Endodermal cell (in vitro differentiated cells): ENCODE measurements around the gene DIPK1A. TPM values are rescaled to one million over a fixed set of nuclear protein-coding genes. Genes with fewer than 3 reads are reported as not detected.

Experiments used
- DNase-seq: peaks from one replicate; pipeline ENCODE4 v3.0.0-alpha.2; 2017
- H3K27ac ChIP-seq: 2 replicates; pipeline ENCODE4 v1.5.1; 2013; ENCODE audit warnings: mild to moderate bottlenecking, low read depth, low read length, moderate library complexity
- H3K27me3 ChIP-seq: 2 replicates; pipeline ENCODE4 v1.6.1; 2013; ENCODE audit warnings: mild to moderate bottlenecking, low read length, moderate library complexity; ENCODE audit not compliant: insufficient read depth, control insufficient read depth, poor library complexity, severe bottlenecking
- H3K36me3 ChIP-seq: 2 replicates; pipeline ENCODE4 v1.7.0; 2013; ENCODE audit warnings: mild to moderate bottlenecking, low read length, moderate library complexity; ENCODE audit not compliant: control insufficient read depth, insufficient read depth
- H3K4me1 ChIP-seq: one replicate; pipeline ENCODE4 v1.7.0; 2013; ENCODE audit warnings: low read length; ENCODE audit not compliant: control insufficient read depth, insufficient read depth
- H3K4me3 ChIP-seq: 2 replicates; pipeline ENCODE4 v1.5.1; 2013; ENCODE audit warnings: mild to moderate bottlenecking, low read length, moderate library complexity
- H3K9ac ChIP-seq: 2 replicates; pipeline ENCODE4 v1.6.1; 2013; ENCODE audit warnings: mild to moderate bottlenecking, low read length, moderate library complexity; ENCODE audit not compliant: poor library complexity, severe bottlenecking; ENCODE audit errors: extremely low read depth
- H3K9me3 ChIP-seq: 2 replicates; pipeline ENCODE4 v1.6.1; 2013; ENCODE audit warnings: mild to moderate bottlenecking, low read length, moderate library complexity; ENCODE audit not compliant: control insufficient read depth
- H3K27ac Mint-ChIP-seq: 2 replicates; pipeline ENCODE4 v1.8.0; 2020; ENCODE audit warnings: mixed read lengths
- H3K27me3 Mint-ChIP-seq: 2 replicates; pipeline ENCODE4 v1.8.0; 2021; ENCODE audit warnings: mild to moderate bottlenecking, mixed read lengths; ENCODE audit not compliant: insufficient read depth
- H3K36me3 Mint-ChIP-seq: 2 replicates; pipeline ENCODE4 v1.8.0; 2020; ENCODE audit warnings: low read depth, mixed read lengths
- H3K4me1 Mint-ChIP-seq: 2 replicates; pipeline ENCODE4 v1.8.0; 2020; ENCODE audit warnings: mixed read lengths
- H3K4me3 Mint-ChIP-seq: 2 replicates; pipeline ENCODE4 v1.8.0; 2020; ENCODE audit warnings: mild to moderate bottlenecking, moderate library complexity, mixed read lengths
- H3K9me3 Mint-ChIP-seq: 2 replicates; pipeline ENCODE4 v1.8.0; 2020; ENCODE audit warnings: mild to moderate bottlenecking, mixed read lengths
- WGBS, 2 experiments: methylation state at CpG; one replicate each; pipeline versions ENCODE4 v1.1.5 to v1.1.7; 2013; ENCODE audit warnings: missing lambda C conversion rate in 2 of 2, mixed read lengths in 1 of 2; ENCODE audit not compliant: insufficient coverage in 1 of 2, insufficient read length in 1 of 2; 5-methylcytosine and 5-hydroxymethylcytosine counted together
- total RNA-seq, 2 donors: library from RNA; stranded (reverse); fragmentation: NEBNext Ultra II Directional in 1 of 2; extraction: Animal tissue kit (Norgen Biotek cat#: 25700) in 1 of 2; gene quantifications; 2 replicates in 1 of 2; 3 replicates in 1 of 2; pipeline ENCODE4 v1.2.1, GENCODE V29; 2021
- TF ChIP-seq, protein P1 (sequence below): fragments of 200-600 bp; sonication (generic); conservative IDR thresholded peaks from 2 replicates; pipeline ENCODE4 v1.5.0; 2021; ENCODE audit warnings: antibody characterized with exemption, mild to moderate bottlenecking

DIPK1A gene
- total RNA-seq, 2 donors from 2014 or later: 4.0 to 6.6 TPM

- no peaks in the 10 kb centered on the region for H3K36me3 ChIP-seq
- H3K4me1 ChIP-seq: peaks cover 4% of the 10 kb centered on the region
- no peak overlapping the region for H3K4me3 ChIP-seq
- TF ChIP-seq, protein P1, sequence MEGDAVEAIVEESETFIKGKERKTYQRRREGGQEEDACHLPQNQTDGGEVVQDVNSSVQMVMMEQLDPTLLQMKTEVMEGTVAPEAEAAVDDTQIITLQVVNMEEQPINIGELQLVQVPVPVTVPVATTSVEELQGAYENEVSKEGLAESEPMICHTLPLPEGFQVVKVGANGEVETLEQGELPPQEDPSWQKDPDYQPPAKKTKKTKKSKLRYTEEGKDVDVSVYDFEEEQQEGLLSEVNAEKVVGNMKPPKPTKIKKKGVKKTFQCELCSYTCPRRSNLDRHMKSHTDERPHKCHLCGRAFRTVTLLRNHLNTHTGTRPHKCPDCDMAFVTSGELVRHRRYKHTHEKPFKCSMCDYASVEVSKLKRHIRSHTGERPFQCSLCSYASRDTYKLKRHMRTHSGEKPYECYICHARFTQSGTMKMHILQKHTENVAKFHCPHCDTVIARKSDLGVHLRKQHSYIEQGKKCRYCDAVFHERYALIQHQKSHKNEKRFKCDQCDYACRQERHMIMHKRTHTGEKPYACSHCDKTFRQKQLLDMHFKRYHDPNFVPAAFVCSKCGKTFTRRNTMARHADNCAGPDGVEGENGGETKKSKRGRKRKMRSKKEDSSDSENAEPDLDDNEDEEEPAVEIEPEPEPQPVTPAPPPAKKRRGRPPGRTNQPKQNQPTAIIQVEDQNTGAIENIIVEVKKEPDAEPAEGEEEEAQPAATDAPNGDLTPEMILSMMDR: no peak
- no peaks in the 10 kb centered on the region for H3K27me3 Mint-ChIP-seq
- H3K4me1 Mint-ChIP-seq: peaks cover 19% of the 10 kb centered on the region
- H3K9me3 ChIP-seq: no peaks in the 10 kb centered on the region
- no peak overlapping the region for H3K9ac ChIP-seq
- H3K27ac Mint-ChIP-seq: no peak overlapping the region
- WGBS, 2 experiments: 75 to 90% methylated on average over 2 to 5 of the region's 5 CpGs
- no peak for DNase-seq
- no peaks in the 10 kb centered on the region for H3K36me3 Mint-ChIP-seq
- no peaks in the 10 kb centered on the region for H3K9me3 Mint-ChIP-seq
- no peak overlapping the region for H3K27ac ChIP-seq
- no peak overlapping the region for H3K4me3 Mint-ChIP-seq
- H3K27me3 ChIP-seq: no peaks in the 10 kb centered on the region
These were observed 43.4 kb upstream of the DIPK1A start for GRCh38 chr1:93004566-93005251.

DNA sequence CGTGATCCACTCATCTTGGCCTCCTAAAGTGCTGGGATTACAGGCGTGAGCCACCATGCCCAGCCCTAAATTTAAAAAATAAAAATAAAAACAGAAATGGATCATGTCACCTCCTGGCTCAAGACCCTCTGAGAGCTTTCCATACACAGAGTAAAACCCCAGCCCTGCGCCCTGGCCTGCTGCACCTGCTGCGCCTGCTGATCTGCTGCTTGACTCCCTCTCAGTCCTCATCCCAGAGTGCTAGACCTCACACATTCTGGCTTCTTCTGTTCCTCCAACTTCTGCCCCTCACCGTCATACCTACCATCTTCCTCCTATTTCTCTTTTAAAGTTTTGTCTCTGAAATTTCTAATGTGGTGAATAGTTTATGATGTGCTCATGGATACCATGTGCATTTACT is 42.7 kb upstream of the DIPK1A start:
- H3K36me3 Mint-ChIP-seq: no peaks in the 10 kb centered on the region
- no peak for DNase-seq
- no peak overlapping the region for H3K9ac ChIP-seq
- no peak overlapping the region for H3K4me3 Mint-ChIP-seq
- no peak overlapping the region for H3K4me3 ChIP-seq
- H3K27ac ChIP-seq: no peak overlapping the region
- H3K4me1 ChIP-seq: peaks cover 4% of the 10 kb centered on the region
- no peaks in the 10 kb centered on the region for H3K9me3 ChIP-seq
- H3K27ac Mint-ChIP-seq: no peak overlapping the region
- no peaks in the 10 kb centered on the region for H3K27me3 ChIP-seq
- H3K9me3 Mint-ChIP-seq: no peaks in the 10 kb centered on the region
- H3K27me3 Mint-ChIP-seq: no peaks in the 10 kb centered on the region
- TF ChIP-seq, protein P1: no peak
- H3K4me1 Mint-ChIP-seq: peaks cover 19% of the 10 kb centered on the region
- no peaks in the 10 kb centered on the region for H3K36me3 ChIP-seq
- 93 to 94% methylated on average over 3 to 5 of the region's 5 CpGs for WGBS, 2 experiments

DNA sequence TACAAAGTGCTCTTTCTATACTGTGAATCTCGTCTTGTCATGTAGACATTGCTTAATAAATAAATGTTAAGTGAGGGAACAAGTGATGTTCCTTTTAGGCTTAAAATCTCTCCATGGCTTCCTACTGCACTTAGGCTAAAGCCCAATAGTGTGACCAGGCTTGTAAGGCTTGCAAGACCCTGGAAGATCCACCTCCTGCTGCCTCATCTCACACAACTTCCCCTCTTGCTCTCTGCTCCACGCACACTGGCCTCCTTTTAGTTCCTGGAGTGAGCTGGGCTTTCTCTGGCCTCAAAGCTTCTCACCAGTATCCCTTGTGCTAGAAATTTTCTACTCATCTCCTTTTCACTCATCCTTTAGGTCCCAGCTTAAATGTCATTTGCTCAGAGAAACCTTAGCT is 41.5 kb upstream of the DIPK1A start:
- Histone ChIP-seq H3K9me3 (no peaks in the 10 kb centered on the region), H3K27ac (no peak overlapping the region), H3K4me3 (no peak overlapping the region), H3K36me3 (no peaks in the 10 kb centered on the region), H3K4me1 (peaks cover 4% of the 10 kb centered on the region), H3K27me3 (no peaks in the 10 kb centered on the region), H3K9ac (no peak overlapping the region)
- 88 to 100% methylated on average over 1 to 2 of the region's 2 CpGs for WGBS, 2 experiments
- DNase-seq: no peak
- TF ChIP-seq, protein P1: no peak
- Mint-ChIP-seq H3K27me3 (no peaks in the 10 kb centered on the region), H3K4me1 (peaks cover 12% of the 10 kb centered on the region), H3K9me3 (no peaks in the 10 kb centered on the region), H3K36me3 (no peaks in the 10 kb centered on the region), H3K27ac (no peak overlapping the region), H3K4me3 (no peak overlapping the region)
